IMR-90 (cell line): ENCODE data around the gene ZNF526. TPM values are rescaled to one million over a fixed set of nuclear protein-coding genes. Genes with fewer than 3 reads are reported as not detected.

Experiments
- ATAC-seq: fragments of 200-7000 bp; cut with Tn5 transposase; 2 replicates; pipeline ENCODE4 v1.9.1; 2020; ENCODE audit warnings: low read depth, mild to moderate bottlenecking, moderate library complexity
- BruUV-seq: library from RNA; stranded (reverse); fragments of 400-500 nt; replicated peaks from 2 replicates; lab custom pipeline; 2021; lab: Mats Ljungman, UMichigan
- CTCF ChIA-PET: fragments of 300-600 bp; formaldehyde crosslinking; extraction: SDS; loops from one replicate; lab custom pipeline; 2021; ENCODE audit warnings: antibody characterized with exemption; lab: Yijun Ruan, JAX
- POLR2A ChIA-PET: fragments of 300-600 bp; sonication (Branson Sonifier 250); formaldehyde crosslinking; loops from one replicate; lab custom pipeline; 2022; ENCODE audit warnings: antibody characterized with exemption; ENCODE audit not compliant: unreplicated experiment; lab: Charles Lee
- DNase-seq: peaks from one replicate; pipeline ENCODE4 v3.0.0; 2013
- H2AFZ ChIP-seq: replicated peaks from 2 replicates; pipeline ENCODE3; 2013; ENCODE audit warnings: low read length, mild to moderate bottlenecking; ENCODE audit not compliant: poor library complexity
- H2AK5ac ChIP-seq: 2 replicates; pipeline ENCODE4 v1.6.1; 2013; ENCODE audit warnings: low read depth, low read length, inconsistent platforms
- H2AK9ac ChIP-seq: replicated peaks from 2 replicates; pipeline ENCODE3; 2013; ENCODE audit warnings: mild to moderate bottlenecking, low read depth, low read length, moderate library complexity; ENCODE audit not compliant: poor library complexity
- H2BK120ac ChIP-seq: 2 replicates; pipeline ENCODE4 v1.6.1; 2013; ENCODE audit warnings: low read depth, low read length, inconsistent platforms
- H2BK15ac ChIP-seq: 3 replicates; pipeline ENCODE4 v1.6.1; 2013; ENCODE audit warnings: low read depth, low read length, inconsistent platforms
- H2BK20ac ChIP-seq: 2 replicates; pipeline ENCODE4 v1.6.1; 2013; ENCODE audit warnings: low read depth, mild to moderate bottlenecking, inconsistent platforms, low read length, moderate library complexity
- H2BK5ac ChIP-seq: 2 replicates; pipeline ENCODE4 v1.6.1; 2013; ENCODE audit warnings: mild to moderate bottlenecking, low read depth, low read length, inconsistent platforms; ENCODE audit not compliant: poor library complexity, severe bottlenecking
- H3K14ac ChIP-seq: replicated peaks from 2 replicates; pipeline ENCODE4 v1.6.1; 2013; ENCODE audit warnings: low read depth, low read length, inconsistent platforms
- H3K18ac ChIP-seq: 2 replicates; pipeline ENCODE4 v1.6.1; 2013; ENCODE audit warnings: low read depth, low read length, control low read depth
- H3K23ac ChIP-seq: 2 replicates; pipeline ENCODE4 v1.6.1; 2013; ENCODE audit warnings: low read depth, low read length, inconsistent platforms
- H3K27ac ChIP-seq: 2 replicates; pipeline ENCODE4 v1.5.1; 2013; ENCODE audit warnings: mild to moderate bottlenecking, control low read depth, low read length; ENCODE audit not compliant: insufficient read depth
- H3K27me3 ChIP-seq: 2 replicates; pipeline ENCODE4 v1.6.1; 2013; ENCODE audit warnings: low read length; ENCODE audit not compliant: control insufficient read depth, insufficient read depth
- H3K36me3 ChIP-seq: 2 replicates; pipeline ENCODE4 v1.6.1; 2013; ENCODE audit warnings: low read length, mixed read lengths; ENCODE audit not compliant: control insufficient read depth, insufficient read depth
- H3K4ac ChIP-seq: 2 replicates; pipeline ENCODE4 v1.6.1; 2013; ENCODE audit warnings: low read depth, low read length, inconsistent platforms
- H3K4me1 ChIP-seq: 2 replicates; pipeline ENCODE4 v1.6.1; 2013; ENCODE audit warnings: low read length, mixed read lengths; ENCODE audit not compliant: control insufficient read depth, insufficient read depth
- H3K4me2 ChIP-seq: 2 replicates; pipeline ENCODE4 v1.6.1; 2013; ENCODE audit warnings: low read depth, mild to moderate bottlenecking, control low read depth, low read length, moderate library complexity
- H3K4me3 ChIP-seq: 2 replicates; pipeline ENCODE4 v1.5.1; 2013; ENCODE audit warnings: low read depth, mild to moderate bottlenecking, control low read depth, low read length, moderate library complexity; ENCODE audit not compliant: insufficient read depth
- H3K56ac ChIP-seq: 2 replicates; pipeline ENCODE4 v1.6.1; 2013; ENCODE audit warnings: low read length, inconsistent platforms; ENCODE audit not compliant: insufficient read depth; ENCODE audit errors: extremely low read depth
- H3K79me1 ChIP-seq, 2 experiments: 2 replicates each; pipeline ENCODE4 v1.6.1; 2013; ENCODE audit warnings: low read length in 2 of 2, inconsistent platforms in 1 of 2, low read depth in 1 of 2
- H3K9ac ChIP-seq: 2 replicates; pipeline ENCODE4 v1.6.1; 2013; ENCODE audit warnings: low read depth, low read length, control low read depth
- H3K9me1 ChIP-seq: 2 replicates; pipeline ENCODE4 v1.6.1; 2013; ENCODE audit warnings: low read length, inconsistent platforms; ENCODE audit not compliant: insufficient read depth
- H3K9me3 ChIP-seq: 2 replicates; pipeline ENCODE4 v1.6.1; 2013; ENCODE audit warnings: low read length; ENCODE audit not compliant: control insufficient read depth, insufficient read depth
- H4K20me1 ChIP-seq: 2 replicates; pipeline ENCODE4 v1.6.1; 2013; ENCODE audit warnings: low read length, inconsistent platforms; ENCODE audit not compliant: insufficient read depth
- H4K5ac ChIP-seq: 2 replicates; pipeline ENCODE4 v1.6.1; 2013; ENCODE audit warnings: mild to moderate bottlenecking, low read depth, low read length, control low read depth
- H4K8ac ChIP-seq, 2 experiments: 2 replicates each; pipeline ENCODE4 v1.6.1; 2013; ENCODE audit warnings: low read depth in 2 of 2, low read length in 2 of 2, control low read depth in 1 of 2, inconsistent platforms in 1 of 2
- H4K91ac ChIP-seq: 2 replicates; pipeline ENCODE4 v1.6.1; 2013; ENCODE audit warnings: low read depth, low read length, inconsistent platforms; ENCODE audit not compliant: insufficient read depth
- BHLHE40 ChIP-seq: fragments of 150-350 bp; IDR thresholded peaks from 2 replicates; pipeline ENCODE4 v1.6.1; 2016; ENCODE audit warnings: mild to moderate bottlenecking, low read depth, low read length
- CHD1 ChIP-seq: IDR thresholded peaks from 2 replicates; pipeline ENCODE4 v1.6.1; 2012; ENCODE audit warnings: low read depth, low read length, improper control_type of control experiment
- FOS ChIP-seq: fragments of 150-350 bp; IDR thresholded peaks from 2 replicates; pipeline ENCODE4 v1.6.1; 2016; ENCODE audit warnings: low read depth, low read length
- MAZ ChIP-seq: IDR thresholded peaks from 2 replicates; pipeline ENCODE4 v1.6.1; 2012; ENCODE audit warnings: low read depth, mild to moderate bottlenecking, low read length, improper control_type of control experiment, moderate library complexity, borderline replicate concordance
- MXI1 ChIP-seq: IDR thresholded peaks from 2 replicates; pipeline ENCODE4 v1.6.1; 2012; ENCODE audit warnings: low read depth, mild to moderate bottlenecking, low read length, moderate library complexity, borderline replicate concordance
- NFE2L2 ChIP-seq: fragments of 150-350 bp; IDR thresholded peaks from 2 replicates; pipeline ENCODE4 v1.6.1; 2016; ENCODE audit warnings: low read depth, mild to moderate bottlenecking, low read length
- POLR2A ChIP-seq: IDR thresholded peaks from 2 replicates; pipeline ENCODE4 v1.6.1; 2012; ENCODE audit warnings: mild to moderate bottlenecking, low read depth, low read length
- RAD21 ChIP-seq: IDR thresholded peaks from 2 replicates; pipeline ENCODE4 v1.6.1; 2012; ENCODE audit warnings: low read length, improper control_type of control experiment
- RCOR1 ChIP-seq: IDR thresholded peaks from 2 replicates; pipeline ENCODE4 v1.6.1; 2012; ENCODE audit warnings: mild to moderate bottlenecking, low read length, improper control_type of control experiment; ENCODE audit not compliant: insufficient replicate concordance
- RFX5 ChIP-seq: IDR thresholded peaks from 2 replicates; pipeline ENCODE4 v1.8.0; 2012; ENCODE audit warnings: low read depth, mild to moderate bottlenecking, low read length, moderate library complexity
- SMC3 ChIP-seq: fragments of 150-350 bp; IDR thresholded peaks from 2 replicates; pipeline ENCODE4 v1.6.1; 2016; ENCODE audit warnings: low read depth, mild to moderate bottlenecking, antibody characterized with exemption, low read length, moderate library complexity
- WGBS, 2 experiments: methylation state at CpG; one replicate each; pipeline versions ENCODE4 v1.1.5 to v1.1.7; 2013; ENCODE audit warnings: missing lambda C conversion rate in 2 of 2; ENCODE audit not compliant: insufficient read length in 1 of 2; ENCODE audit errors: extremely low coverage in 2 of 2; 5-methylcytosine and 5-hydroxymethylcytosine counted together
- dilution Hi-C: fragments of 300-500 bp; cut with HindIII; formaldehyde crosslinking; loops from one replicate; pipeline ENCODE4 v1.14.3; 2018; ENCODE audit warnings: low sequenced_read_pairs; ENCODE audit not compliant: unreplicated experiment
- in situ Hi-C: fragments of 300-500 bp; cut with MboI; formaldehyde crosslinking; loops from 3 replicates; pipeline ENCODE4 v1.14.3; 2019; ENCODE audit warnings: low sequenced_read_pairs, inconsistent platforms, mixed read lengths
- intact Hi-C: fragments of 100-400 bp; cut with micrococcal nuclease; formaldehyde crosslinking; loops from 2 replicates; pipeline ENCODE4 v1.10.0; 2022
- polyA plus RNA-seq, 3 experiments: library from polyadenylated mRNA; depleted of rRNA; stranded (reverse); fragments of >200 nt; gene quantifications; 2 replicates each; pipeline ENCODE4 v1.2.3, GENCODE V29; 2012; ENCODE audit warnings: low replicate concordance in 1 of 3
- total RNA-seq: library from RNA; depleted of rRNA; stranded (reverse); fragments of >200 nt; gene quantifications from 2 replicates; pipeline ENCODE4 v1.2.3, GENCODE V29; 2012
- TF ChIP-seq, protein P1 (sequence below): fragments of 150-350 bp; IDR thresholded peaks from 2 replicates; pipeline ENCODE4 v1.6.1; 2016; ENCODE audit warnings: low read depth, mild to moderate bottlenecking, low read length, moderate library complexity, borderline replicate concordance
- TF ChIP-seq, protein P2 (sequence below): fragments of 150-350 bp; IDR thresholded peaks from 2 replicates; pipeline ENCODE4 v1.6.1; 2017; ENCODE audit warnings: mild to moderate bottlenecking, antibody characterized with exemption, low read length, low read depth
- TF ChIP-seq, protein P3 (sequence below): conservative IDR thresholded peaks from 2 replicates; pipeline ENCODE4 v1.5.1; 2012; ENCODE audit warnings: mild to moderate bottlenecking, low read depth, low read length, improper control_type of control experiment

The ZNF526 gene
- total and polyA plus RNA-seq, 2 of the 4 experiments (the other 2 are of a cell fraction) = 7.3 to 13.6 TPM

DNA sequence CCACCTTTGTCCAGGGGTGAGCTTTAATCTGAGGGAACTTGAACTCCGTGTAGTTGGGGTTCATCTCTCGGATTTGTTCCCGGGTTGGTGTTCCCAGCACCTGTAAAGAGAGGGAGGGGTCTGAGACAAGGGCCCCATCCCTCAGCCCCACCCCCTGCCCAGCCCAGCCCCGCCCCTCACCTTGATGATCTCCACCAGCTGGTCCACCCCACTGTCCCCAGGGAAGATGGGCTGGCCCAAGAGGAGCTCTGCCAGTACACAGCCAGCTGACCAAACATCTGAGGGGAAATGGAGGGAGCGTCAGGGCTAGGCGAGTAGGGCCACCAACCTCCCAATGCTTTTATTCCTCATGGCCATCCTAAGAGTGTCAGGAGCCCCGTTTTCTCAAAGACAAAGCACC lies 13.0 kb downstream of the ZNF526 start:
- Histone ChIP-seq H4K91ac (no peak overlapping the region), H2AK5ac (no peak overlapping the region), H2BK20ac (no peak overlapping the region), H3K4me2 (no peak overlapping the region), H3K9ac (no peak overlapping the region), H3K23ac (no peak overlapping the region), H3K56ac (no peak overlapping the region), H3K18ac (no peak overlapping the region), H4K5ac (no peak overlapping the region), H4K8ac (no peak overlapping the region), H3K4ac (no peak overlapping the region), H2BK5ac (no peak overlapping the region), H3K79me1 (peaks cover 30 to 79% of the 10 kb centered on the region in 2 experiments; a peak in 3 of 4 replicates), H4K20me1 (peaks cover 74% of the 10 kb centered on the region), H2BK15ac (no peak overlapping the region), H3K4me3 (no peak overlapping the region), H3K14ac (no peak overlapping the region), H3K27ac (no peak overlapping the region), H2BK120ac (no peak overlapping the region), H3K36me3 (peaks cover 72% of the 10 kb centered on the region), H3K27me3 (no peaks in the 10 kb centered on the region), H3K9me3 (no peaks in the 10 kb centered on the region), H3K9me1 (peaks cover 6% of the 10 kb centered on the region; the same call in 1 of the 2 replicates), H2AK9ac (no peak overlapping the region), H3K4me1 (no peaks in the 10 kb centered on the region), H2AFZ (no peak overlapping the region)
- in situ Hi-C loops = no loop called here
- ChIA-PET POLR2A (no interaction called here), CTCF (interaction anchor here (0.8 kb wide), 1 partner anchor 9 kb away, joined by 3 read pairs; the partner anchor contains the start of gene GSK3A)
- ATAC-seq = no peak
- WGBS, 2 experiments = 80% methylated on average over 1 of the region's 7 CpGs; no CpG with 5 or more reads in 1 of the 2 experiments
- DNase-seq = no peak
- dilution Hi-C loops = no loop called here
- intact Hi-C loops = no loop called here
- TF ChIP-seq CHD1 (no peak), MAZ (no peak), RAD21 (no peak), NFE2L2 (no peak), MXI1 (no peak), RCOR1 (no peak), SMC3 (no peak), FOS (no peak), BHLHE40 (no peak), POLR2A (no peak), RFX5 (no peak)
- TF ChIP-seq, protein P1, sequence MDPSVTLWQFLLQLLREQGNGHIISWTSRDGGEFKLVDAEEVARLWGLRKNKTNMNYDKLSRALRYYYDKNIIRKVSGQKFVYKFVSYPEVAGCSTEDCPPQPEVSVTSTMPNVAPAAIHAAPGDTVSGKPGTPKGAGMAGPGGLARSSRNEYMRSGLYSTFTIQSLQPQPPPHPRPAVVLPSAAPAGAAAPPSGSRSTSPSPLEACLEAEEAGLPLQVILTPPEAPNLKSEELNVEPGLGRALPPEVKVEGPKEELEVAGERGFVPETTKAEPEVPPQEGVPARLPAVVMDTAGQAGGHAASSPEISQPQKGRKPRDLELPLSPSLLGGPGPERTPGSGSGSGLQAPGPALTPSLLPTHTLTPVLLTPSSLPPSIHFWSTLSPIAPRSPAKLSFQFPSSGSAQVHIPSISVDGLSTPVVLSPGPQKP = no peak
- TF ChIP-seq, protein P2, sequence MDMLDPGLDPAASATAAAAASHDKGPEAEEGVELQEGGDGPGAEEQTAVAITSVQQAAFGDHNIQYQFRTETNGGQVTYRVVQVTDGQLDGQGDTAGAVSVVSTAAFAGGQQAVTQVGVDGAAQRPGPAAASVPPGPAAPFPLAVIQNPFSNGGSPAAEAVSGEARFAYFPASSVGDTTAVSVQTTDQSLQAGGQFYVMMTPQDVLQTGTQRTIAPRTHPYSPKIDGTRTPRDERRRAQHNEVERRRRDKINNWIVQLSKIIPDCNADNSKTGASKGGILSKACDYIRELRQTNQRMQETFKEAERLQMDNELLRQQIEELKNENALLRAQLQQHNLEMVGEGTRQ = no peak
- TF ChIP-seq, protein P3, sequence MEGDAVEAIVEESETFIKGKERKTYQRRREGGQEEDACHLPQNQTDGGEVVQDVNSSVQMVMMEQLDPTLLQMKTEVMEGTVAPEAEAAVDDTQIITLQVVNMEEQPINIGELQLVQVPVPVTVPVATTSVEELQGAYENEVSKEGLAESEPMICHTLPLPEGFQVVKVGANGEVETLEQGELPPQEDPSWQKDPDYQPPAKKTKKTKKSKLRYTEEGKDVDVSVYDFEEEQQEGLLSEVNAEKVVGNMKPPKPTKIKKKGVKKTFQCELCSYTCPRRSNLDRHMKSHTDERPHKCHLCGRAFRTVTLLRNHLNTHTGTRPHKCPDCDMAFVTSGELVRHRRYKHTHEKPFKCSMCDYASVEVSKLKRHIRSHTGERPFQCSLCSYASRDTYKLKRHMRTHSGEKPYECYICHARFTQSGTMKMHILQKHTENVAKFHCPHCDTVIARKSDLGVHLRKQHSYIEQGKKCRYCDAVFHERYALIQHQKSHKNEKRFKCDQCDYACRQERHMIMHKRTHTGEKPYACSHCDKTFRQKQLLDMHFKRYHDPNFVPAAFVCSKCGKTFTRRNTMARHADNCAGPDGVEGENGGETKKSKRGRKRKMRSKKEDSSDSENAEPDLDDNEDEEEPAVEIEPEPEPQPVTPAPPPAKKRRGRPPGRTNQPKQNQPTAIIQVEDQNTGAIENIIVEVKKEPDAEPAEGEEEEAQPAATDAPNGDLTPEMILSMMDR = no peak
- BruUV-seq = no TSS peak
